Hepatocyte (in vitro differentiated cells): Measurements from ENCODE around the gene POU2AF3.

Experiments used
- CTCF ChIP-seq: fragments of 200-600 bp; sonication (generic); IDR thresholded peaks from 2 replicates; pipeline ENCODE4 v1.5.1; 2016; ENCODE audit warnings: antibody characterized with exemption, mild to moderate bottlenecking; ENCODE audit not compliant: poor library complexity
- EZH2 ChIP-seq: fragments of 200-600 bp; sonication (generic); IDR thresholded peaks from 2 replicates; pipeline ENCODE4 v1.6.1; 2016; ENCODE audit warnings: antibody characterized with exemption, mild to moderate bottlenecking, borderline replicate concordance

- TF ChIP-seq CTCF (no peak), EZH2 (no peak)
These were observed 15.7 kb upstream of the POU2AF3 start for GRCh38 chr11:111282562-111283075.
